Measurements from ENCODE around the gene PLCG1. TPM values are rescaled to one million over a fixed set of nuclear protein-coding genes. Genes with fewer than 3 reads are reported as not detected.

The PLCG1 gene
- total RNA-seq, 1 experiment from 2014 or later, result 59.4 TPM

DNA sequence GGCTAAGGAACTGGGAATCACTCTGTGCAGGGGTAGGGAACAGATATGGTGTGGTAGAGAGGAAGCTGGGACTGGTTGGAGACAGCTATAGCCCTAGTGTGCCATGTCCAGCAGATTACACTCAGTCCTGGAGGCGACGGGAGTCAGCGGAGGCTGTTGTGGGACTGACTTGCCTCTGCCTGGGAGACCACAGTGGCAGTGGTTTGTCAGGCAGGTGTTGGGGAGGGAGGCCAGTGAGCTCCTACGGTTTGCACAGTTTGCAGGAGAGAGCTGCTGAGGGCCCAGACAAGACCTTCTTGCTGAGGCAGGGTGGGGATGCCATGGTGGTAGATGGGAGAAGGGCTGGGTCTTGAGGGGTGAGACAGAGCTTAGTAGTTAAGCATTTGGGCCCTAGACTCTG lies 4.9 kb downstream of the PLCG1 start:
- no peak for DNase-seq (ENCODE audit: low read depth)

DNA sequence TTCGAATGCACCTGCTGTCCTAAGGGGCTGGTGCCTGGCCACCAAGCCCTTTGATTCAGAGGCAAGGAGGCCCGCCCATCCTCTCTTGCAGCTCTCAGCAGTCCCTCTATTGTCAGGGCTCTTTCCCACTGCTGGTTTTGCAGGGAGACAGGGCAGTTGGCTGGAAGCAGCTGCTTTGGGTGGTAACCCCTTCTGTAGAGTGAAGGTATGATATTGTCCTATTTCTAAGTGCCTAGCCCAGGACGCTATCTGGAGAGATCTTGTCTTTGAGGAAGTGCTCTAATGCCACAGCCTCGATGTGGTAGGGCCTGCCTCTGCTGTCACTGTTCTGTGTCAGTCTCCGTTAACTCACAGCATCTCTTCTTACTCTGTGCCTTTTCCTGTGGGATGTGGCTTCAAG lies 5.6 kb downstream of the PLCG1 start:
- no peak for DNase-seq (ENCODE audit: low read depth)

DNA sequence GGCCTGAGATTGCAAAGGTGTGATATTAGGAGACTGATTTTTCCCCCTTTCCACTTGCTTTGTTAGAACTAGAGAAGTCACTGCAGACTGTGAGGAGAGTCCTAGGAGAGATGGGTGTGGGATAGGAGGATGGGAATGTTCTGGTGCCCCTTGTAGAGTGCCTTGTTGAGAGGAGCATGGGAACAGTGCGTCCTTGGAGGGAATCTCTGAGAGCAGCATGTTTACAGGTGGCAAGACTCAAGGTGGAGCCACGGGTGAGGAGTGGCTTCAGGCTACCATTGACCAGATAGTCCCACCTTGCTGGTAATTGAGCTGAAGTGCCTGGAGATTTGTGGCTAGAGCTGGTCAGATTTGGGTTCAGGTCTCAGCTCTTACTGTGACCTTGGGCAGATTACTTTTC lies 6.0 kb downstream of the PLCG1 start:
- no peak for DNase-seq (ENCODE audit: low read depth)

DNA sequence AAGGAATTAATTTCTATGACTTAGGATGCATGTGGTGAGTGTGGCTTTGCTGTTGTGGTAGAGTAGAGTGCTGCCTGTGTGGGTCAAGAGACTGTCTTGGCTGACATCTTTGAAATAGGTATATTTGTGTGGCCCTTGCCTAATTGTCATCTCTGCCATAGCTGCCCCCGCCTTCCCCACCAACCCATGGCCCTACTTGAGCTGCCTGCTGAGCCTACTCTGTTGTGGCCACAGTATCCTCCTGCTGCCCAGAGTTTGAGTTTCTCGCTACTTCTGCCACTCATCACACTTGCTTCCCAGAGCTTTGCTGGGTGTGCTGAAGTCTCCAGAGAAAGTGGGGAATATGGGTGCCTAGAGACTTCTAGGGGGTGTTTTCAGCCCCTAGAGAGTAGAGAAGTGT lies 8.0 kb downstream of the PLCG1 start:
- no peak for DNase-seq (ENCODE audit: low read depth)

DNA sequence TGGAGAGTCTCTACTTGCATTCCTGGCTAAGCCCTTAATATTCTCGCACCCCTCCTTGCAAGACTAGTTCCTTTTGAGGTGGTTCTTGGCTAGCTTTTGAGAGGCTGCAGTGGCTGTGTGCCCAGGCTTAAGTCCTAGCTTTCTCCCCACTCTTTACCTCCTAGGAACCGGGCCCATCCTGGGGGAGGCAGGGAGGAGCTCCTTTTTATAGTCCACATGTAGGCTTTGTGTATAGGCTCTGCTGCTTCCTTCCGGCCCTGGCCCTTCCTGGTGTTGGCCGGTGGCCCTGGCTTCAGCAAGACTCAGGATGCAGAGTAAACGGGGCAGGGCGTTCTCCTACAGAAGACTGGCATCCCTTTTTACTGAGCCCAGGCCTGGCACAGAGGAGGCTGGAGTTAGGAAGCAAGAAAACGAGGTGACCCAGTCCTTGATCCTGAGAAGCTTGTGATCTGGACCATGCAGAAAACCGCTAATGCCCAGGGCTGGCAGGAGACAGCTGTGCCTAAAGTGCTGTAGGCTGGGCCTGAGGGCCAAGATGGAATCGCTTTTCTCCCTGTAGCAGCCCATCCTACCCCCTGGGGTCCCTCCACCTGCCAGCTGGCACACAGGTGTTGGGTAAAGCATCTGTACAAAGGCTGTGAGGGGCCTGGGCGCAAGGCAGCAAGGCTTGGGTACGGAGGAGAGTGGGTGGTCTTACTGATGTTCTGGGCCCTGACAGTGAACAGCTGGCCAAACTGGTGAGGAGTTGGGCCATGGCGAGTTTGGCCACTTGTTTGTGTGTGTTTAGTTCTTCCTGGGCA lies 8.7 kb downstream of the PLCG1 start:
- DNase-seq (ENCODE audit: low read depth), result no peak

DNA sequence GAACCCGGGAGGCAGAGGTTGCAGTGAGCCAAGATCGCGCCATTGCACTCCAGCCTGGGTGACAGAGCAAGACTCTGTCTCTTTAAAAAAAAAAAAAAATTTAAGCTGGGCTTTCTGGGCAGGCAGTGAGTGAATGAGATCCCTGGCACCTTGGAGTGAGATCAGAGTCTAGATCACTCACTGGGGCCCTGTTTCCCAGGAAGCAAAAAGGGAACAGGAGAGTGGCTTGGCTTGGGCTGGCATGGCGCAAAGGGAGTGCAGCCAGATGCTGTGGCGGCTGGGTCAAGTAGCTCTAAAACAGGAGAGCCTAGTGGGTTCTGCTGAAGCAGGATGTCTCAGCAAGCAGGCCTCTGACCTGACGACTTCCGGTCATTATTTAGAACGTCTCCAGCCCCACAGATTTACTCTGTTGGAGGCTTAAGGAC lies 10.4 kb downstream of the PLCG1 start:
- DNase-seq (ENCODE audit: low read depth), result peak; percentile 45

DNA sequence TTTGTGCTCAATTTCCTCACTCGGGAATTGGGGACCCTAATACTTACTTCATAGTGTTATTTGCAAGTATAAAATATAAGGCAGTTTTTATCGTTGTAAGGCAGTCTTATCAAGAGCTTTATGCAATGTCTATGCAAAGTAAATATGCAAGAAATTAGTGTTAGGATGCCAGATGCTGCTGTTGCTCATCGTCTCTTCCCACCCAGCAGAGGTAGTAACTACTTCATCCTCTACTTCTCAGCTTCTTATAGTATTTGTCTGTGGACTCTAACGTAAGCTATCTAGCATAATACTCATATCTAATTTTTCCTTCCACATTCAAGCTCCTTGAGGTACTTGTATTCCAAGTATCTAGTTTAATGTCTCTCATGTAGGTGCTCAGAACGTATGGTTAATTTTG lies 11.6 kb downstream of the PLCG1 start:
- no peak for DNase-seq (ENCODE audit: low read depth)

DNA sequence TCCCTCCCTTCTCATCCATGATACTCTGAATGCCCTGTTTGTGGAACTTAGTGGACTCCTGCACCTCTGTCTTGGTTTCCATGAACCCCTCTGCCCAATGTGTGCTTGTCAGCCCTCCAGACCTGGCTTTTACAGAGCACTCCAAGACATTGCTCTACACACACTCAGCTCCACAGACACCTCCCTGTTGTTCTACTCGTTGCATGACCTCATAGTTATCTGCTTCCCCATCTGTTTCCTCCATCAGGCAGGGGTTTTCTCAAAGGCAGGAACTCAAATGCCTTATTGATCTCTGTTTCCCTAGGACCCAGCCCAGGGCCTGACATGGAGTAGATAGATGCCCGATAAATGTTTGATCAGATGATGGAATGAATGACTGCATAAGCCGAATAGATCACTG lies 13.3 kb downstream of the PLCG1 start:
- DNase-seq (ENCODE audit: low read depth), result peak; percentile 27

DNA sequence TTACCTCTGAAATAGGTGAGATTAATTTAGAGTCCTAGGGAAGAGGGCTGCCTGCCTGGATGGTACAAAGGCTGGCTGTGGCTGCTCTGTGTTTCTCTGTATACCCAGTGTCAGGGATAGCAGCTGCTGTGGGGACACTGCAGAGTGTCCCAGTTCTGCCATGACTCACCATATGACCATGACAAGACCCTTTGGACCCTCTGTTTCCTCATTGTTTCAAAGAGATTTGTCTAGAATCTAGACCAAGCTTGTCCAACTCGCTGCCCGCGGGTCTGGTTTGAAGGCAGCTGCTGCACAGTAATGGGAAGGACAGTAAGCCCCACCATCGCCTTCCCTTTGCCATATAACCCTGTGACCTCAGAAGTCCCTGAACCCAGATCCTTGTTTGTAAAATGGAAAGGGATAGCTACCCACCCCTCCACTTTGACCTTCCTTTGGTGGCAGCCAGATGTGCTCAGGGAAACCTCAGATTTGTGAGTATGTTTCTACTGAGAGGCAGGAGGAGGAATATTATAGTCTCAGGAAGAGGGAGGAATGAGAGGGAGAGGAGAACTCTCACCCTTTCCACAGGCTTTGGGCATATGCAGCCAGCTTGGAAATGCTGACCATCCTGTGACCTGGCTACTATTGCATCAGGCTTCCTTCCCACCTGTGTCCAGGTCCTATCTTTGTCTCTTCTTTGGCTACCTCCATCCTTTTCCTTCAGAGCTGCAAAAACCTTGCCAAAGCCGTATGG lies 14.0 kb downstream of the PLCG1 start:
- DNase-seq (ENCODE audit: low read depth), result no peak

DNA sequence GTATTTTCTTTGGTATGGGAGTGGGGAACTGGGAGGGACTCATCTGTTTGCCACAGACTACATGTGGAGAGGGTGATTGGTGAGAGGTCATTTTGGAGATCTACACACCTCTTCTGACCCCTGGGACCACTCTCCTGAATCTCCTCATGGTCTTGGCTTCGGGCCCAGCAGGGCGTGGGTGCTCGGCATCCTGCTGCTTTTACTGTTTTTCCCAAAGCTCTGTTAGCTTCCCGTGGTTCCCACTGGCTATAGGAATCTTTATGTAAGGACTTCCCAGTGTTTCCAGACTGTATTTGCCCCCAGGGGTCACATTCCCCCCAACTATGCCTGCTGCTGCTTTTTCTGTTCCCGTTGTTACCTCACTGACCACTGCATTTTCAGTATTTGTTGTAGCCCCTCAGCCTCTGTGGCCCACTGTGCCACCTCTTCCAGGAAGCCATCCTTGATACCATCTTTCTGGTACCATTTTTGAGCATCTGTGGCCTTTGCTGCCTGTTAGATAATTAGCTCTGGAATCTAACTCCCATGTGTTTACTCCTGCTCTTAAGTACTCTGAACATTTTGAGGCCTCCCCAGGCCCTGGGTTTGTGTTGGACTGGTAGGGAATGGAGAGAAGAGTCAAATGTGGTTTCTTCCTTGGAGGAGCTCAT lies 14.9 kb downstream of the PLCG1 start:
- DNase-seq (ENCODE audit: low read depth), result no peak

DNA sequence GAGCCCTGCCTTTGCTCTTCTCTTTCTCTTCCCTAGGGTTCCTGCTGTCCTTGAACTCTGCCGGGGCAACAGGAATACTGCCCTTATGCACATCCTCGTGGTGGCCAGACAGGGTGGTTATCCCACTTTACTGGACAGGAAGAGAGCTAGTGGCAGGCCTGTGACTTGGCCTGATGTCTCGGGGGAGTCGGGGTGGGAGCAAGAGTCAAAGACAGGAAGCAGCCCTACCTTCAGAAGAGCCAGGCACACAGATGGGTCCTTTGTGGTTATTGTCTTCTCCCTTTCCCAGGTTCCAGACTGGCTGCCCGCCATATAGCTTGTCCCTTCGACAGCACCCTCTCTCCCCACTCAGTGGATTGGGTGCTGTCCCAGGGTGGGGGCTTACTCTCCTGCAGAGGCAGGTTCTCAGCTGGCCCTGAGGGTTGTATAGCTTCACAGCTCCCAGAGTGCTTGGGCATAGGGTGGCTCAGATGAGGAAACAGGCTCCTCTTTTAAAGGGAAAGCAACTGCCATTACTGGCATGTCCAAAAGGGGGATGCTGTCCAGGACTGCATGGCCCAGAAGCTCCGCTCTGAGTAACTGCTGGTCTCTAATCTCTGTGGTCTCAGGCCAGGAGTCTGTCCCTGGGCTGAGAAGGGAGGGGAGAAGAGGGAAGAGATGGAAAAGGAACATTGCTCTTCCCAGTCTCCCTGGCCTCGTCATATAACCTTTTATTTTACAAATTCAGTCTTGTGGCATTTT lies 17.3 kb downstream of the PLCG1 start:
- no peak for DNase-seq (ENCODE audit: low read depth)

DNA sequence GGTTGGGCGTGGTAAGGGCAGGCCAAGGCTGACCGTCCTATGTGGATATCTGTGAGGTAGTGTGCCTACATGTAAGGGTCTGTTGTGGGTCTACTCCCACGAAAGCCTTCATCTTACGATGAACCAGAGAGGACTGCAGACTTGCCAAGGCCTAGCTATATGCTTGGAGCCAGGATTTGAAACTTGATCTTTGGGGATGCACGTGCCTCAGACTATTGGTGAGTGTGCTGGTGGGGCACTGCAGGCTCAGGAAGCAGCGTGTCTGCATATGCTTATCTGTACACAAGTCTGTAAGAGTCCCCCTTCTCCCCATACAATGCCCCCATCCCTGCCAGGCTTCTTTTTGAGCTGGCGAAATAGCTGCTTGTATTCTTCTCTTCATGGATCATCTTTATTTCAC lies 17.9 kb downstream of the PLCG1 start:
- no peak for DNase-seq (ENCODE audit: low read depth)

DNA sequence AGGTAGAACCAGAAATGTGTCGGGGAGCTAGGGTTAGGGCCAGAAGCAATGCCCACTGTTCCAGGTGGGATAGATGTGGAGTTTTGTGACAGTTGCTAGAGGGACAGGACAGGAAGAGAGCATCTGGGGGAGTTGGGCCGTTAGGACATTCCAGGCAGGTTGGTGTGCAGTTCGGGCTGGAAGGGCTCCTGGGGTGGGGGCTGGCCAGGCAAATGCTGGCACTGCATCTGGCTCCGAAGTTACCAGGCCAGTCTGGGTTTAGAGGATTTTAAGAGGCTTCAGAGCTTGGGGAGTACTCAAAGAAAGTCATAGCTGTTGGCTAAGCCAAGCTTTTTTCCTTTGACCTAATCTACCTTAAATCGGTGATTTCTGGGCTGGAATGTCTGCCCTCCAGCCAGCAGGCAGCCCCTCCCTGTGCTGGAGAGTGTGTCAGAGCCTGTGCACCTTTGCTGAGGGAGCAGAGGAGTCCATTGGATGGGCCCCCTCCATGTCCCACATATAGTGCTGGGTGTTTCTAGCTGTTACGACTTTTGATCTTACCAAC lies 20.8 kb downstream of the PLCG1 start:
- no peak for DNase-seq (ENCODE audit: low read depth)

DNA sequence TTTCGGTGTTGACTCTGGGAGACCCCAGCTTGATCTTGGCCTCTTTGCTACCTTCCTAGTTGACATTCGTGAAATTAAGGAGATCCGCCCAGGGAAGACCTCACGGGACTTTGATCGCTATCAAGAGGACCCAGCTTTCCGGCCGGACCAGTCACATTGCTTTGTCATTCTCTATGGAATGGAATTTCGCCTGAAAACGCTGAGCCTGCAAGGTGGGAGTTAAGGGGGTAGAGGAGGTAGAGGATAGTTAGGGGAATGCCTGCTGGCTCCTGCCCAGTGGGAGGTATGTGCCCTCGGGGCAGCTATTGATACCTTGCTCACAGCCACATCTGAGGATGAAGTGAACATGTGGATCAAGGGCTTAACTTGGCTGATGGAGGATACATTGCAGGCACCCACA lies 22.2 kb downstream of the PLCG1 start:
- DNase-seq (ENCODE audit: low read depth), result no peak

DNA sequence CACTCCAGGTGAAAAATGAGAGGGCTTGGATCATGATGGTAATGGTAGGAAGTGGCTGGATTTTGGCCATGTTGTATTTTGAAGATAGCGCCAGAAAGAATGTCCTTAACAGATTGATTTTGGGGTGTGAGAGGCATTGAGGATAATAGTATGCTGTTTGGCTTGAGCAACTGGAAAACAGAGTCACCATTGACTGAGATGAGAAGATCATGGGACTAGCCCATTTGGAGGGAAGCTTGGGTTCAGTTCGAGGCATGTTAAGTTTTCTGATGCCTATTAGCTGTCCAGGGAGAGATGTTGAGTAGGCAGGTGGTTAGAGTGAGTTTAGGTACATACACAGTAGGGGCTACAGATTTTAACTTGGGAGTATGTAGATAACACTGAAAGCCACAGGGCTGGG lies 23.3 kb downstream of the PLCG1 start:
- no peak for DNase-seq (ENCODE audit: low read depth)

DNA sequence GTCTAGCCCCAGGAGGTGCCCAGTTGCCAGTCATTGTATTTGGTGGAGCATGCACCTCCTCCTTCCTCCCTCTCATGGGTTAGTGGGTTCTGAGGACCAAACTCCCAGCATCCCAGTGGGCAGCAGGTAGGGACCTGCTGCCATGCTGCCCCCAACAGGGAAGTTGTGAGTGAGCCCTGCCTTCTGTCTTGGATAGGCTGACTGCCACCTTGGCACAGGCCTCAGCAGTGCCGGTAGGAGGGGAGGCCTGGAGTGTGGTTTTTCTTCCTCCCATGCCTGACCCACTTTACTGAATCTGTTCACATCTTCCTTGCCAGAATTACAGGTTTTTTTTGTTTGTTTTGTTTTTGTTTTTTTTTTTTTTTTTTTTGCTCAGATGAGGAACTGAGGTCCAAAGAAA lies 24.5 kb downstream of the PLCG1 start:
- no peak for DNase-seq (ENCODE audit: low read depth)

DNA sequence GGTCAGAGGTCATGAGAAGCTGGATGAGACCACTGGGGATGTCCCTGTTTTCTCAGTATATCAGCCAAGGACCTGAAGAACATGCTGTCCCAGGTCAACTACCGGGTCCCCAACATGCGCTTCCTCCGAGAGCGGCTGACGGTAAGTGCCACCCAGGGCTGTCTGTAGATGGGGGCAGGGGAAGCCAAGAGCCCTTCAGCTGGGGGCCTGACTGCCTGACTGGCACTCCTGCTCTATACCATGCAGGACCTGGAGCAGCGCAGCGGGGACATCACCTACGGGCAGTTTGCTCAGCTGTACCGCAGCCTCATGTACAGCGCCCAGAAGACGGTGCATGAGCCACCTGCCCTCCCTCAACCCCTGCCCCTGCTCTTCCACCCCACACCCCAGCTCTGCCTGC lies 25.1 kb downstream of the PLCG1 start:
- DNase-seq (ENCODE audit: low read depth), result no peak

DNA sequence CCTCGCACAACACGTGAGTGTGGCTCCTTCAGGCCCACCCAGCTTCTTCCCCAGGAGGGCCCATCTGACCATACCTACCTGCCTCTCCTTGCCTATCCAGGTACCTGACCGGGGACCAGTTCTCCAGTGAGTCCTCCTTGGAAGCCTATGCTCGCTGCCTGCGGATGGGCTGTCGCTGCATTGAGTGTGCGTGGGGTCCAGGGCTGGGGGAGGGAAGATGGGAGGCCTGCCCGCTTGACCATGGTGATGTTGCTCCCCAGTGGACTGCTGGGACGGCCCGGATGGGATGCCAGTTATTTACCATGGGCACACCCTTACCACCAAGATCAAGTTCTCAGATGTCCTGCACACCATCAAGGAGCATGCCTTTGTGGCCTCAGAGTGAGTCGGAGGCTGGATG lies 26.5 kb downstream of the PLCG1 start:
- DNase-seq (ENCODE audit: low read depth), result no peak

DNA sequence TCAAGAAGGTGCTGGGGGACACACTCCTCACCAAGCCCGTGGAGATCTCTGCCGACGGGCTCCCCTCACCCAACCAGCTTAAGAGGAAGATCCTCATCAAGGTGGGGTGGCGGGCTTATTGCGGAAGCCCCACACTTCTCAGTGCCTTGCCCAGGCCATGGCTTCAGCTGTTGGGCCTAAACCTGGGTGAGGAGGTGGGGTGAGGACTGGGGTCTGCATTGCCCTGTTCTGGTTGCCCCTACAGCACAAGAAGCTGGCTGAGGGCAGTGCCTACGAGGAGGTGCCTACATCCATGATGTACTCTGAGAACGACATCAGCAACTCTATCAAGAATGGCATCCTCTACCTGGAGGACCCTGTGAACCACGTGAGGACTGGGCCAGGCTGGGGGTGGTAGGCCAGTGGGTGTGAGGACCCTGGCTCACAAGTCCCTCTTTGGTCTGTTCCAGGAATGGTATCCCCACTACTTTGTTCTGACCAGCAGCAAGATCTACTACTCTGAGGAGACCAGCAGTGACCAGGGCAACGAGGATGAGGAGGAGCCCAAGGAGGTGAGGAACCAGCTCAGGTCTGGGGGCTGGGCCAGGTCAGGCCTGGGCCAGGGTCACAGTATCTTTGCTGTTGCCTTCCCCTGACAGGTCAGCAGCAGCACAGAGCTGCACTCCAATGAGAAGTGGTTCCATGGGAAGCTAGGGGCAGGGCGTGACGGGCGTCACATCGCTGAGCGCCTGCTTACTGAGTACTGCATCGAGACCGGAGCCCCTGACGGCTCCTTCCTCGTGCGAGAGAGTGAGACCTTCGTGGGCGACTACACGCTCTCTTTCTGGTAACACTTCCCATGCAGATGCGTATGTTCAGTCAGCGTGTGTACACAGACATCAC lies 27.9 kb downstream of the PLCG1 start:
- DNase-seq (ENCODE audit: low read depth), result no peak

DNA sequence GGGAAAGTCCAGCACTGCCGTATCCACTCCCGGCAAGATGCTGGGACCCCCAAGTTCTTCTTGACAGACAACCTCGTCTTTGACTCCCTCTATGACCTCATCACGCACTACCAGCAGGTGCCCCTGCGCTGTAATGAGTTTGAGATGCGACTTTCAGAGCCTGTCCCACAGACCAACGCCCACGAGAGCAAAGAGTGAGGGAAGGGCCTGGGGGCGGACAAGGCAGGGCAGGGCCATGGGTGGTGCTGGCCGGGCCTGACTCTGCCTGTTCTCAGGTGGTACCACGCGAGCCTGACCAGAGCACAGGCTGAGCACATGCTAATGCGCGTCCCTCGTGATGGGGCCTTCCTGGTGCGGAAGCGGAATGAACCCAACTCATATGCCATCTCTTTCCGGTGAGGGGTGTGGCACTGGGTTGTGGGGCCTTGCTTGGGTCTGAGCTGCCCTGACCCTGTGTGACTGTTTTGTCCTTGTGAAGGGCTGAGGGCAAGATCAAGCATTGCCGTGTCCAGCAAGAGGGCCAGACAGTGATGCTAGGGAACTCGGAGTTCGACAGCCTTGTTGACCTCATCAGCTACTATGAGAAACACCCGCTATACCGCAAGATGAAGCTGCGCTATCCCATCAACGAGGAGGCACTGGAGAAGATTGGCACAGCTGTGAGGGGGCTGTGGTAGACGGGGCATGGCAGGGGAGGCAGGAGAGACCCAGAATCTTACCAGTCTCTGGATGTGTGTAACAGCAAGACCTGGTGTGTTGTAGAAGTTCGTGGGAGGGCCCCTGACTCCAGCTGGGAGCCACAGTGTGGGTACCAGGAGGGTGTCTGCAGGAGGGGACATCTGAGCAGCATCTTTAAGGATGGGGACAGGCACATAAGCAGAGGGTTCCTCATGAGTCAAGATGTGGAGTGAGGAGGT lies 29.1 kb downstream of the PLCG1 start:
- no peak for DNase-seq (ENCODE audit: low read depth)

All from M059J (cell line).